ENCODE results near the gene CDKN2B.
A peak's percentile ranks its signal among the peaks of the same experiment; 100 is the strongest.

Gene CDKN2B

GRCh38 chr9:21989440-21990189, 19.5 kb downstream of the CDKN2B start:
- TF ChIP-seq CTCF (conservative IDR thresholded peaks at IDR 0.05; ENCODE audit: low read depth, low read length): no peak
- no peak overlapping the region for H2AFZ ChIP-seq (ENCODE audit: low read depth)
- H3K4me3 ChIP-seq (IDR thresholded peaks at IDR 0.05; ENCODE audit: insufficient read depth, low read depth, low read length): no peak overlapping the region
- no peak overlapping the region; the same call in 1 of the 2 replicates for H3K27ac ChIP-seq
- H3K4me2 ChIP-seq: peak overlapping the region; percentile 94
- H3K36me3 ChIP-seq (ENCODE audit: insufficient read depth): peaks cover 24% of the 10 kb centered on the region; the same call in 1 of the 2 replicates
- peaks cover 52% of the 10 kb centered on the region for H3K4me1 ChIP-seq (ENCODE audit: low read depth, poor library complexity, severe bottlenecking)
- no peaks in the 10 kb centered on the region for H3K27me3 ChIP-seq (ENCODE audit: insufficient read depth, low read depth)
- H4K20me1 ChIP-seq (ENCODE audit: insufficient read depth): peaks cover 10% of the 10 kb centered on the region; the same call in 1 of the 2 replicates
- peaks cover 95% of the 10 kb centered on the region for H3K79me2 ChIP-seq (ENCODE audit: insufficient read depth, low read depth)
- no peak overlapping the region; the same call in 1 of the 2 replicates for H3K9ac ChIP-seq

GRCh38 chr9:21988056-21988990, 20.8 kb downstream of the CDKN2B start:
- peak overlapping the region; percentile 57 for H3K9ac ChIP-seq
- no peak overlapping the region for H3K4me3 ChIP-seq (IDR thresholded peaks at IDR 0.05; ENCODE audit: insufficient read depth, low read depth, low read length)
- H2AFZ ChIP-seq (ENCODE audit: low read depth): no peak overlapping the region
- no peaks in the 10 kb centered on the region for H3K27me3 ChIP-seq (ENCODE audit: insufficient read depth, low read depth)
- peaks cover 10% of the 10 kb centered on the region; the same call in 1 of the 2 replicates for H4K20me1 ChIP-seq (ENCODE audit: insufficient read depth)
- H3K27ac ChIP-seq: peak overlapping the region; percentile 67
- TF ChIP-seq CTCF (conservative IDR thresholded peaks at IDR 0.05; ENCODE audit: low read depth, low read length): no peak
- peaks cover 100% of the 10 kb centered on the region for H3K79me2 ChIP-seq (ENCODE audit: insufficient read depth, low read depth)
- peaks cover 23% of the 10 kb centered on the region; the same call in 1 of the 2 replicates for H3K36me3 ChIP-seq (ENCODE audit: insufficient read depth)
- peaks cover 64% of the 10 kb centered on the region for H3K4me1 ChIP-seq (ENCODE audit: low read depth, poor library complexity, severe bottlenecking)
- H3K4me2 ChIP-seq: peak overlapping the region; percentile 91

GRCh38 chr9:21985964-21986667, 23.0 kb downstream of the CDKN2B start:
- peaks cover 72% of the 10 kb centered on the region for H3K4me1 ChIP-seq (ENCODE audit: low read depth, poor library complexity, severe bottlenecking)
- no peak overlapping the region for H3K4me3 ChIP-seq (IDR thresholded peaks at IDR 0.05; ENCODE audit: insufficient read depth, low read depth, low read length)
- TF ChIP-seq CTCF (conservative IDR thresholded peaks at IDR 0.05; ENCODE audit: low read depth, low read length): no peak
- H4K20me1 ChIP-seq (ENCODE audit: insufficient read depth): peaks cover 10% of the 10 kb centered on the region; the same call in 1 of the 2 replicates
- peak overlapping the region; percentile 67; the same call in 1 of the 2 replicates for H3K27ac ChIP-seq
- peaks cover 17% of the 10 kb centered on the region; the same call in 1 of the 2 replicates for H3K36me3 ChIP-seq (ENCODE audit: insufficient read depth)
- peak overlapping the region; percentile 91 for H3K4me2 ChIP-seq
- no peaks in the 10 kb centered on the region for H3K27me3 ChIP-seq (ENCODE audit: insufficient read depth, low read depth)
- peak overlapping the region; percentile 57; the same call in 1 of the 2 replicates for H3K9ac ChIP-seq
- no peak overlapping the region for H2AFZ ChIP-seq (ENCODE audit: low read depth)
- H3K79me2 ChIP-seq (ENCODE audit: insufficient read depth, low read depth): peaks cover 100% of the 10 kb centered on the region

- Histone ChIP-seq H3K36me3 (ENCODE audit: insufficient read depth) (peaks cover 8% of the 10 kb centered on the region; the same call in 1 of the 2 replicates), H2AFZ (ENCODE audit: low read depth) (no peak overlapping the region), H3K27me3 (ENCODE audit: insufficient read depth, low read depth) (no peaks in the 10 kb centered on the region), H4K20me1 (ENCODE audit: insufficient read depth) (peaks cover 8% of the 10 kb centered on the region; the same call in 1 of the 2 replicates), H3K79me2 (ENCODE audit: insufficient read depth, low read depth) (peaks cover 96% of the 10 kb centered on the region), H3K27ac (no peak overlapping the region), H3K4me1 (ENCODE audit: low read depth, poor library complexity, severe bottlenecking) (peaks cover 66% of the 10 kb centered on the region), H3K4me2 (peak overlapping the region; percentile 91; the same call in 1 of the 2 replicates), H3K9ac (peak overlapping the region; percentile 3; the same call in 1 of the 2 replicates), H3K4me3 (IDR thresholded peaks at IDR 0.05; ENCODE audit: insufficient read depth, low read depth, low read length) (no peak overlapping the region)
- TF ChIP-seq CTCF (conservative IDR thresholded peaks at IDR 0.05; ENCODE audit: low read depth, low read length): no peak
These were observed 25.0 kb downstream of the CDKN2B start for GRCh38 chr9:21984101-21984500.
